HG03039 (cell line): ENCODE measurements around the gene POU6F2.
"Not testable (repeated sequence)": the region's sequence is repeated elsewhere in the genome, so short reads cannot be mapped to it uniquely, and the experiment has no call there.

Experiments
- ATAC-seq: cut with Tn5 transposase; IDR thresholded peaks from one replicate; pipeline ENCODE4 v1.9.1; 2021; ENCODE audit warnings: mild to moderate bottlenecking, moderate library complexity; ENCODE audit not compliant: unreplicated experiment

Gene POU6F2

DNA sequence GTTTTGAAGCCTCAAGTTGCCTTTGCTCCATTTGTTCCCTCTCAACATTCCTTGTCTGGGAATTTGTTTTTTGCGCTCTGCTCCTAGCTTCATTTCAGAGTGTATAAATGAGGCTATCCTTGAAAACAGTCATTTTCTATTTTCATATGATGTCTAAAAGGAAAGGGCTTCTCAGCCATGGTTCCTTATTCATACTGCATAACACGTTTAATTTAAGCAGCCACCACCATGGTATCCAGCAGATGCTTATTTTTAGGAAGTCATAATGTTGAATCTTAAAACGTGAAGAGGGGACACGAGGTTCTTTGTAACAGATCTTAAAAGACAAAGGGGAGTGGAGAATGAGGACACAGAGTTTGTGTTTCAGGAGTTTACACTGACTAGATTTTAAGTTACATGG, 14.5 kb downstream of the POU6F2 start:
- ATAC-seq: no peak

DNA sequence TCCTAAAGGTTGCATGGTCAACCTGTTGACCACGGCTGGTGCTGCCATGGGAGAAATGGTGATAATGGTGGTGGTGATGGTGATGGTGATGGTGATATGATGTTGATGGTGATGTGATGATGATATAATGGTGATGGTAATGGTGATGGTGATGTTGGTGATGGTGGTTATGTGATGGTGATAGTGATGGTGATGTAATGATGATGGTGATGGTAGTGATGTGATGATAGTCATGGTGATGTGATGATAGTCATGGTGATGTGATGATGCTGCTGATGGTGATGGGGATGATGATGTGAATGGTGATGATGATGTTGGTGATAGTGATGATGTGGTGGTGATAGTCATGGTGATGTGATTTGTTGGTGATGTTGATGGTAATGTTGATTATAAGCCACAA, 23.9 kb downstream of the POU6F2 start:
- ATAC-seq: no peak

DNA sequence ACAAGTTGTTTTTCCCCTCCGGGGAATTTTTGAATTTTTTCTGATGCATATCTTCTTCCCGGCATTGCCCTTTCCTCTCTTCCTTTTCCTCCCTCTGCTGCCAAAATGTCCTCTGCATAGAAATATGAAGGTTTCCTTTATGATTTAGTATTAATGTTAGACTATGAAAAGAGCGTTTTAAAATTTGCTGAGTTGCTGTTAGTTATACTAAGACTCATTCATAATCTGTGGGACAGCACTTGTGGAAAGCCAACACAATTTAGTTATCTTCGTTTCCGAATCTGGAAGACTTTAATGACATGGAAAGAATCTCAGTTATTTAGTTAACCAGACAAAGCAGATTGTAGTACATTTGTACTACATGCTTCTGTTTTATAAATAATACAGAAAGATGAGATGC, 25.0 kb downstream of the POU6F2 start:
- no peak for ATAC-seq

DNA sequence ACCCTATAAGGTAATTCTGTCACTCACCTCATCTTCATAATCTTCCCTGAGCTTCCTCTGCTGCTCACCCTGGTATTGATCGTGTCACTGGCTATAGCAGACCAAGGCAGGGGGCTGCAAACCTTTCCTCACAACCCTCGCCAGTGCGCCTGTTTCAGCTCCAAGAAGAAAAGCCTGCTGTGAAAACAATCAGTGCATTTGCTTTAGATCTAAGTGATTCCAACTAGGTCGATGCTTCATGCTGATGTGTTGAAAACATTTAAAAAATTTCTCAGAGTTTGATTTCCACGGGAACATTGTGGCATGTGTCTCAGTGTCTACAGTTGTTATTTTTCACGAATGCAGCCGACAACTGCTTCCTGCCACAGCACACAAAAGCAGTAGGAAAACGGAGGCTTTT, 27.3 kb downstream of the POU6F2 start:
- no peak for ATAC-seq

DNA sequence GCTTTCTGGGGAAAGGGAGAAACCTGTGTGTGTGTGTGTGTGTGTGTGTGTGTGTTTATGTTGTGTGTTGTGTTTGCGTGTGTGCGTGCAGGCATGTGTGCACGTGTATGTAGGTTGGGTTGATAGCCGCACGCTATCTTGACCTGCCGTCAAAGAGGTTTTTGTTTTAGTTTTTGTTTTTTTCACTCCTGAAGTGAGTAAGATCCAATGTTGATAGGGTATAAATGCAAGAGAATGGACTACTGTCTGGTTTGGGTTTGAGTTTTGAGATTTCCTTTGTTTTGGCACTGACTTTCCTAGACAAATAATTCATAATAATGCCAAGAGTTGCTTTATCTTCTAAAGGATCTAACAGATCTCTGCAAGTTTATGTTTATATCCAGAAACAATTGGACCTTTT, 27.8 kb downstream of the POU6F2 start:
- ATAC-seq: no peak

DNA sequence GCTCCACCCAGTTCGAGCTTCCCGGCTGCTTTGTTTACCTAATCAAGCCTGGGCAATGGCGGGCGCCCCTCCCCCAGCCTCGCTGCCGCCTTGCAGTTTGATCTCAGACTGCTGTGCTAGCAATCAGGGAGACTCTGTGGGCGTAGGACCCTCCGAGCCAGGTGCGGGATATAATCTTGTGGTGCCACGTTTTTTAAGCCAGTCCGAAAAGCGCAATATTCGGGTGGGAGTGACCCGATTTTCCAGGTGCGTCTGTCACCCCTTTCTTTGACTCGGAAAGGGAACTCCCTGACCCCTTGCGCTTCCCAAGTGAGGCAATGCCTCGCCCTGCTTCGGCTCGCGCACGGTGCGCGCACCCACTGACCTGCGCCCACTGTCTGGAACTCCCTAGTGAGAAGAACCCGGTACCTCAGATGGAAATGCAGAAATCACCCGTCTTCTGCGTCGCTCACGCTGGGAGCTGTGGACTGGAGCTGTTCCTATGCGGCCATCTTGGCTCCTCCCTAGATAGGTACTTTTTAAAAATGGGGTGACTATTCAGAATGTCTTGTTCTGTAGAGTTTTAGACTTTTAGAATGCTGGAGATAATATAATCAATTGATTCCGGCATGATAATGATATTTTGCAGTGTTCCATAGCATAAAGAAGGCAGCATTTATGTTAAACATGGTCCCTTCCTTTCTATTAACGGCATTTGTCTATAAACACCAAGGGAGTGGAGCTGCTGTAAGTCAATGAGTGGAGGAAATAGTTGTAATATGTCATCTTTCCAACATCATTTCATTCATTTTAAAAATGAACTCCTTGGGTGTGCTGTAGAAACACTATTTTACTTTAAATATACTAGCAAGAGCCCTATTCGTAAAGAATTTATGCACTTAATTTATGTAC, 35.6 kb downstream of the POU6F2 start:
- ATAC-seq: not testable (repeated sequence)

DNA sequence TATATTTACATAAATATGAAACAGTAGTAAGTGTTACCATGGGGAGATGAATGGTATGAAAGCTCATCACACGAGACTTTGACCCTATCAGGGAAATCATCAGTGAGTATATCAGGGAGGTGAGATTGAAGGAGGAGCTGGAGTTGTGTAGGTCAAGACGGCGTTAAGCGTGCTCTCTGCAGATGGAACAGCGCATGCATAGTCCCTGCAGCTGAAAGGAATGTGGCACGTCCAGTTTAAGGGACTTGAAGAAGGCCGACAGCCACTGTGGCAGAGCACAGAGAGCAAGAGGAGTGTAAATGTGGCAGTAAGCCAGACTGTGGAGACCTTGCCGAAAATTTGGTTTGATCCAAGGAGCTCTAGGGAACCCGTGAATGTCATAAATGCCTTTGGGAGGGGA, 38.9 kb downstream of the POU6F2 start:
- ATAC-seq: no peak

DNA sequence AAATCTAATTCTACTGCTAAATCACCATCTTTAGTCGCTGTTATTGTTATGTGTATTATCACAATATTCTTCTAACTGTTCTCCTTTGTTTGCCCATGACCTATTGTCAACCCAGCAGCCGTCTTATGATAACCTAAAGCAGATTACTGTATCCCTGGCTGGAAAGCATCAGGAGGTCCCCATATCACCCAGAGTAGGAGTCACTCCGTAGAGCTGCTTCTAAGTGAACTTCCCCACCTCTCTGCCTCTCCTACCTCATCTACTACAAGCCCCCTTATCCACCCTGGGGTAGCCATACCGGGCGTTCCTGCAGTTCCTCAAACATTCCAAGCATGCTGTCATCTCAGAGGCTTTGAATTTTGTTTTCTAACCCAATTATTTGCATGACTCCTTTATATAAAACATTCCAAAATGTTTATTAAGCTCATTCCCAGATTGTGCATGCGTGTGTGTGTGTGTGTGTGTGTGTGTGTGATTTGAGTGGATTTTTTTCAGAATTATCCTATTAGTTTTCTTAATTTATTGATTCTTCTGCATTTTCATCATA, 39.7 kb downstream of the POU6F2 start:
- ATAC-seq: no peak

DNA sequence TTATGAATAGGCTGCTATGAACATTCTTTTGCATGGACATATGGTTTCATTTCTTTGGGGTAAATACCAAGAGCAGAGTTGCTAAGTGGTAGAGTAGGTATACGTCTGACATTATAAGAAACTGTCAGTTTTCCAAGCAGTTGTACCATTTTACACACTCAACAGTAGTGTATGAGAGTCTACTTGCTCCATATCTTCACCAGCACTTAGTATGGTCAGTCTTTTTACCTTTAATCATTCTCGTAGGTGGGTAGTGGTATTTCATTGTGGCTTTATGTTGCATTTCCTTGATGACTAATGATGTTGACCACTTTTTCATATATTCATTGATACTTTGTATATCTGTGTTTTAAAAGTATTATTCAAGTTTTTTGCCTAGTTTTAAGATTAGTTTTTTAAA, 45.1 kb downstream of the POU6F2 start:
- no peak for ATAC-seq

DNA sequence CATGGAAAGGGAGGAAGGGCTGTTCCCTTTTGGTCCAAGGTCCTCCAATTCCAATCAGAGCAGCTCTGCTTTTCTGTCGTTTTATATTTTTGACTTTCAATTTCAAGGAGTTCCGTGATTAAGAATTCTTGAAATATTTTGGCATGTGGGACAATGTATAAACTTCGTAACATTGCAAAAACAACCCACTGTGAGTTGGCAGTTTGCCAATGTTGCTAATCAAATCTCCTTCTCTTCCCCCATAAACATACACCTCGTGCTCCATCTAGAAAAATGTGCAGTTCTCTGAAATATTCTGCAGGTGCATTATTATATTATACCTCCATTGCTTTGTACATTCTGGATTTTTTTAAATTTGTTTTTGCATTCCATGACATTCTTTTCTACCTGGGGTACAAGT, 49.8 kb downstream of the POU6F2 start:
- no peak for ATAC-seq

DNA sequence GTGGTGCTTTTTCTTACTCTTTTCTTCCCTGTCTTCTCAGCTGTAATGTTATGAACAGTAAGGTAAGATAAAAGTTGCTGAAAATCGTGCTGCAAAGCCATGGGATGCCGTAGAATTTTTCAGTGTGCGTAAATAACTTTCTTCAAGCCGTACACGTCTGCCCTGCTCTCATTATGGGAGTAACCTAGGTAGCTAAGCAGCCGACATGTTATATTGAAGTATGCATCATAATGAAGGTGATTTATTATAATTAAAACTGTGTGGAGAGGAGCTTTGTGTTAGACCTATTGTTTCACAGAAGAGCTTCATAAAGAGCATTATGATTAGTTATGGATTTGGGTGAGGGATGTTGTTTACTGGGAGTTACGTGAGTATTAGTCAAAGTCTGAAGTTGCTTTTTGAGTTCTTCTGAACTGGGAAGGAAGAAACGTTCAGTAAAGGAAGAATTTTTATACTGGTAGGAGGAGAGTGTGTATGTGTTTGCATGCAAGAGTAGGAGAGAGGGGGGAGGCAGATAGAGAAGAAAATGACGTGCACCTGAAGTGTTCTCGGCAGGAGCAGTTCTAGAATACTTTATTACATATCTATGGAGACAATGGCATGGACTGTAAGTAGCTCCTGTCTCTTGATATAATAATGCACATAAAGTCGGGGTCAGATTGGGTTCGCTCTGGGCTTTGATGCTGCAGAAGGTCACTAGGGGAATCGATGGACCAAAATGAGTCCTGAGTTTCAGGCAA, 56.3 kb downstream of the POU6F2 start:
- ATAC-seq: no peak

DNA sequence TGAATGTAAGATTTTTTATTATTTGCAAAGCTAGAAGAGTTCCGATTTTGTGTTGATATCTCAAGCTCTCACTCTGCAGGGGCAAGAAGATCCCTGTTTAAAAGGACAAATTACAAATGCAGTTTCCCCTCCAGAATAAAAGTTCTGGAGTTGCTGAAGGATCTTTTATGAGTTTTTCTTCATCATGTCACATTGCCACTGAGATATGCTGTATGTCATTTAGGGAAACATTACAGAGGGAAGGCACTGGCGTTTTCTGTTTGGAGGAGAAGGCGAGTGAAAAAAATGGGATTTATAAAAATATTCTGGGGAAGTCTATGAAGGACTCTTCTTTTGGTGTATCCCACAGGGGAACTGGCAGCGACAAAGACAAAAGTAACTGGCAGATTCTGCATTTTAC, 57.4 kb downstream of the POU6F2 start:
- no peak for ATAC-seq

DNA sequence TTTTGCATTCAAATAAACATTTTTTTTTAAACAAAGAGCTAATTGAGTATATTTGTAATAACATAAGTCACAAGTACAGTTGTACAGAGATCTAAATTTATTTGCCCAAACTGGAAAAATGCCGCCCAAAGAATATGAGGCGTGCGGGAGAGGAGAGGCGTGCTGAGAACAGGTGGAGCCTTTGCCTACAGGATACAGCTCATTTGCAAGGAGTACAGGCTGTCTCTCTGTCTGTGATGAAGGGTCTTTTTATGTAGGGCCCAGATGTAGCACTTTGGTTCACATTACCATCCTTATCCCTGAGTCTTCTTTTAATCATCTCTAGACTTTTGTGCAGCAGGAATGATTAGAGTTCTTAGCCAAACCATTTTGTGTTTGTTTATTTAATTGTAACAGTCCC, 58.2 kb downstream of the POU6F2 start:
- no peak for ATAC-seq

DNA sequence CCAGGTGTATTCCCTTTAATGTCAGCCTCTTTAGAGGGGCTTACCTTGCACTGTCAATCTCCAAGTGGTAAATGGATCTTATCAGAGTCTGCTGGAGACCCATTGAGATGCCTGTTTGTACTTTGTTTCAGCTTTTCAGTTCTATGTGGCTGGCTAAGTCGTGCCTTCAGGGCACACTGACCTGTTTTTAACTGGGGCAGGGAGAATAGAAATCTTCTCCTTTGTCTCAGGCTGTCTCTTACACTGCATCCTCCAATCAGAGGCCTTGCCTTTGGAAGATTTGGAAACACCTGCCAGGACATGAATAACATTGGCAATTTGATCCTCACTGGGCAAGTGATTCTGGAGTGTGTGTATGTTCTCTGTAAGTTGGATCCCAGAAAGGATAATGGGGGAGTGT, 65.0 kb downstream of the POU6F2 start:
- ATAC-seq: no peak

DNA sequence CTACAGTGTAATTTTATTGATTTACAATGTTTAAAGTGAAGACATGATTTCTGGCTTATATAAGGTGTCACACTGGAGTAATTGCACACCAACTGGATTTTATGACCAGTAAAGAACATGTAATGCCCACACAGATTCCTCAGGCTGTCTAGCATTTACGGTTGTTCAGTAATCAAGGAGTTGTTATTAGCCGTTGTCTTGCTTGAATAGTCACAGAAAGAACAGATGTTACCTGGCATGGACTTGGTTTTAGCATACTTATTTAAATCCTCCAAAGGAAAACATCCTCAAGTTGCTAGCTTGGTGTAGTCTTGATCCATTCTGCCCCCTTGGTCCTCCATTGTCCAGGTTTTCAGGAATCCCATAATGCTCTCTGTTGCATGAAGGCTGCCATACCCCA, 65.8 kb downstream of the POU6F2 start:
- no peak for ATAC-seq

DNA sequence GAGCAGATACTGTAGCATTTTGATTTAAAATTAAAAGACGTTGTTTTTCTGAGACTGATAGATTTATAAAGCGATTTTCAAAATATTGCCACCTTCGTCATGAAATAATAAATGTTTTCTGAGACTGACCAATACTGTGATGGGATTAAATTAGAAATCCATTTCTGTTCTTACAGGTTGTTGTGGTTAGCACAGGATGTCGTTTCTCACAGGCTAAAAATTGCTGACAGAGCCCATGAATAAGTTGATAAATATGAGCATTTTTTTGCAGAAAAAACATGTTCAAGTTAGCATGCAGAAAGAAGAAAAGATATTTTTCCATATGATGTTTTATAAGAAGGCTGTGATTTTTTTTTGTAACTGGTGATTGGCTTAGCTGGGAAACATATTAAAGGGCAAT, 66.8 kb downstream of the POU6F2 start:
- no peak for ATAC-seq

DNA sequence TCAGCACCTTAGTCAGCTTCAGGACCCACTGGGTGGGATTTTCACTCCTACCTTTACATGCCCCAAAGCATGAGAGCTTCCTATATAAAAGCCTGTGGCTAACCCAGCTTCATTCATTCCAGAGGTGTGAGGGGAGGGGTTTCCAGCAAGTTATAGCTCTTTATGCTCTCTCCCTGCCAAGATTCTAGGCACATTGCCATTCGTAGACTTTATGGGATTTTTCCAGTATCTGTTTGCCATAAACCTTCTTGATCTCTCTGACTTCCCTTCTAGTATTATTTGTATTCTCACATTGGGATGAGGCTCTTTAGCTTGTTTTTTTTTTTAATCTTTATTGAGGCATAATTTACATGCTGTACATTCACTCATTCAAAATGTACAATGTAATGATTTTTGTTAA, 67.5 kb downstream of the POU6F2 start:
- no peak for ATAC-seq

DNA sequence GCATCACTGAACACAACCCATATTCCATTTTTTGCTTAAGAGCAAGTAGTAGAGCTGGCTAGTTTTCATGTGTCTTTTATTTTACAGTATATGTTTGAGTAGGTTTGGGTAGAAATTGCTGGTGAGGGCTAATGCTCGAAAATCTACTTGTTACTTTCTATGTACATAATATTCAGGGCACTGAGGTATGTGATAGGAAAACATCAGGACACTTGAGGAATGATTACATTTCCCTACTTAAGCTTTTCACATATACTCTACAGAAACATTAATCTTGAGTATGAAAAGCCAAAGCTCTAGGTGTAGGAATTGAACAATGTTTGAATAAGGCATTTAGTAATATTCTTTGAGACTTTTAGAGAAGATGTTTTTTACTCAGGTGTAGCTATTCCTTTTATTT, 73.6 kb downstream of the POU6F2 start:
- ATAC-seq: no peak

DNA sequence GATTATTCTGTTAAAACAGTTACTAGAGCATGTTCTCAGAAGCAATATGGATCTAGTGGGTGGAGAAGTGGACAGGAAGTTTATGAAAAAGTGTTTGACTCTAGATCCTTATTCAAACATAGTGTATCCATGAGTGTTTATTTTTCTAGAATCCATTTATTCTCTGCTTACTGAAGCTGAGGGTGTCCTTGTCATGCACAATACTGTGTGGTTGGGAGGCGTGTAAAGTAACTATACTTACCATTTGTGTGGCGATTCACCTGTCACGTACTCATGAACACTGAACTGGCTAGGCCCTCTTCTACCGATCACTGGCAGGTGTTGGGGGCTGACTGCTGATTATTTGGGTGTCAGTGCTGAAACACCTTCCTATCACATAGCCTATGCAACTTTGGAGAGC, 74.0 kb downstream of the POU6F2 start:
- ATAC-seq: no peak

DNA sequence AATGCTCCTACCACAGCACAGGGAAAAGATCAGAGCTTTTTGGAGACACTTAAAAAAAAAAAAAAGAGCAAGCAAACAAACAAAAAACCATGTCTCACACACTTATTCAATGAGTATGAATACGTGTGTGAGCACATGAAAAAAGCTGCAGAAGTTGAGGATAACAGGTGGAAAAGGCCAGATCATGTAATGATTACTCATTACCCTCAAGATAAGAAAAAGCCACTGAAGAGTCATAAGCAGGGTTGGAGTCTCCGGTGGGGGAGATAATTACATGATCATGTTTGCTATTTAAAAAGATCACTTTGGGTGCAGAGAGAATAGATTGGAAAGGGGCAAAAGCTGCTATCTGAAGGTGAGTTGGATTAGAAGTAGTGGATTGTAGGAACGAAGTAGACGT, 77.0 kb downstream of the POU6F2 start:
- no peak for ATAC-seq

DNA sequence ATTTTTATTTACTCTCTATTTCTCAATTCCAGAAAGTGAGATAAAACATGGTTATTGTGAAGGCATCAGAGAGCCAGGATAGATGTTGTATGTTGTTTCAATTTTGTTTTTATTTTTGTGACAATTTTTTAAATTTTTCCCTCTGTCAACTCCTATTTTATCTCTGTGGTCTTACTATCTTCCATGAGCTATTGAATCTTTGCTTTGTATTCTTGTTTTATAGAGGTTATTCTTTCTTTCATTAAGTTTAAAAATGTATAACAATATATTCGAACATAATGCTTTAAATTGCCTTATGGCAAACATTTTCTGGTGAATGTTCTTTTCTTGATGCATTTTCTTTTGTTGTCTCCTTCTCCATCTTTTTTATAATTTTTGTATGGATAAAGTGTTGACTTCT, 78.4 kb downstream of the POU6F2 start:
- ATAC-seq: no peak

DNA sequence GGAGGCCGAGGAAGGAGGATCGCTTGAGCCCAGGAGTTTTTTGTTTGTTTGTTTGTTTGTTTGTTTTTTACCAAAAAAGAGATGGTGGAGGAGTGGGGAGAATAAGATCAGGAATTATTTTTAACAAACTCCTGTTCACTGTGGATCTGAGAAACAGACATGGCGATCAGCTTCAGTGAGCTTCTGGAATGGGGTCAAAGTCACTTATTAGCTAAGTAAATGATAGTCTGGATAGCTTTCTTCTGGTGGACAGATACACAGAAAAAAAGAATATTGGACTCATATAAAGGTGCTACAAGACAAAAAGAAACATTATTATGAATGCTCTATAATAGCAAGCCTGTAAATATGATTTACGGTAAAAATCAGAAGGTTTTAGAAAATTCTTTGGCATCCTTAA, 85.1 kb downstream of the POU6F2 start:
- no peak for ATAC-seq
